CD4-positive, CD25-positive, alpha-beta regulatory T cell (primary cell): Measurements from ENCODE around the gene MMS19. TPM values are rescaled to one million over a fixed set of nuclear protein-coding genes. Genes with fewer than 3 reads are reported as not detected.

Experiments used
- ATAC-seq, 2 donors: fragments of 150-1000 bp; cut with Tn5 transposase; one replicate each; pipeline ENCODE4 v1.10.0; 2021; ENCODE audit warnings: low read depth in 2 of 2, moderate number of reproducible peaks in 2 of 2, moderate library complexity in 1 of 2
- DNase-seq, 3 donors: peaks; one replicate each; pipeline versions ENCODE4 v3.0.0 to v3.0.0-alpha.2; 2012 to 2022; ENCODE audit warnings: mixed read lengths in 1 of 3
- H3K27ac ChIP-seq: one replicate; pipeline ENCODE4 v1.7.0; 2013; ENCODE audit warnings: mild to moderate bottlenecking, low read length; ENCODE audit not compliant: insufficient read depth, poor library complexity, severe bottlenecking
- H3K27me3 ChIP-seq: one replicate; pipeline ENCODE4 v1.7.0; 2013; ENCODE audit warnings: low read length; ENCODE audit not compliant: control insufficient read depth, insufficient read depth
- H3K36me3 ChIP-seq: one replicate; pipeline ENCODE4 v1.7.0; 2013; ENCODE audit warnings: mild to moderate bottlenecking, low read length, moderate library complexity; ENCODE audit not compliant: control insufficient read depth, insufficient read depth
- H3K4me1 ChIP-seq: 2 replicates; pipeline ENCODE4 v1.7.0; 2013; ENCODE audit warnings: mild to moderate bottlenecking, low read length; ENCODE audit not compliant: insufficient read depth, control insufficient read depth, poor library complexity, severe bottlenecking
- H3K4me3 ChIP-seq: one replicate; pipeline ENCODE4 v1.7.0; 2013; ENCODE audit warnings: low read depth, mild to moderate bottlenecking, low read length, moderate library complexity
- H3K9me3 ChIP-seq, 2 experiments: 1 replicate in 1 of 2; 2 replicates in 1 of 2; pipeline ENCODE4 v1.7.0; 2013; ENCODE audit warnings: low read length in 2 of 2, mild to moderate bottlenecking in 1 of 2, moderate library complexity in 1 of 2; ENCODE audit not compliant: control insufficient read depth in 2 of 2
- H3K27ac Mint-ChIP-seq, 3 donors: one replicate each; pipeline ENCODE4 v1.8.0; 2020 to 2022; ENCODE audit warnings: mild to moderate bottlenecking in 3 of 3, mixed read lengths in 3 of 3, moderate library complexity in 2 of 3
- H3K27me3 Mint-ChIP-seq: one replicate; pipeline ENCODE4 v1.8.0; 2022; ENCODE audit warnings: mild to moderate bottlenecking, mixed read lengths
- H3K36me3 Mint-ChIP-seq: one replicate; pipeline ENCODE4 v1.8.0; 2020; ENCODE audit warnings: mixed read lengths
- H3K4me1 Mint-ChIP-seq, 4 donors: one replicate each; pipeline ENCODE4 v1.8.0; 2020 to 2022; ENCODE audit warnings: mixed read lengths in 4 of 4, mild to moderate bottlenecking in 1 of 4
- H3K4me3 Mint-ChIP-seq, 4 donors: one replicate each; pipeline ENCODE4 v1.8.0; 2020 to 2022; ENCODE audit warnings: mild to moderate bottlenecking in 4 of 4, mixed read lengths in 4 of 4, moderate library complexity in 3 of 4
- H3K9me3 Mint-ChIP-seq, 7 donors: one replicate each; pipeline ENCODE4 v1.8.0; 2020 to 2022; ENCODE audit warnings: mixed read lengths in 7 of 7, mild to moderate bottlenecking in 3 of 7, moderate library complexity in 2 of 7
- polyA plus RNA-seq, 4 donors: library from polyadenylated mRNA; unstranded; fragments of 300-500 nt; fragmentation: Illumina TruSeq; gene quantifications; one replicate each; pipeline ENCODE4 v1.2.3, GENCODE V29; 2021
- total RNA-seq: library from RNA; stranded (reverse); gene quantifications from one replicate; pipeline ENCODE4 v1.2.3, GENCODE V29; 2022

MMS19 gene
- total and polyA plus RNA-seq, 5 donors from 2014 or later, result 26.7 to 59.6 (median 36.2) TPM

- H3K27ac Mint-ChIP-seq, result peak overlapping the region in 1 of 3 donors; percentile 32
- Histone ChIP-seq H3K27me3 (no peaks in the 10 kb centered on the region), H3K9me3 (no peaks in the 10 kb centered on the region), H3K4me1 (no peaks in the 10 kb centered on the region), H3K36me3 (peaks cover 76% of the 10 kb centered on the region), H3K4me3 (no peak overlapping the region), H3K27ac (no peak overlapping the region)
- no peak for ATAC-seq
- no peaks in the 10 kb centered on the region for H3K9me3 Mint-ChIP-seq
- H3K36me3 Mint-ChIP-seq, result peaks cover 25% of the 10 kb centered on the region
- no peaks in the 10 kb centered on the region for H3K27me3 Mint-ChIP-seq
- H3K4me3 Mint-ChIP-seq, result no peak overlapping the region
- DNase-seq, result no peak
- H3K4me1 Mint-ChIP-seq, result peaks cover 4 to 18% (median 13%) of the 10 kb centered on the region in 4 donors
Observed at GRCh38 chr10:97456034-97456685, 42.1 kb downstream of the MMS19 start.

GRCh38 chr10:97454330-97455036 lies 43.7 kb downstream of the MMS19 start:
- no peaks in the 10 kb centered on the region for H3K27me3 Mint-ChIP-seq
- Histone ChIP-seq H3K4me1 (no peaks in the 10 kb centered on the region), H3K9me3 (no peaks in the 10 kb centered on the region), H3K27ac (no peak overlapping the region), H3K27me3 (no peaks in the 10 kb centered on the region), H3K36me3 (peaks cover 59% of the 10 kb centered on the region), H3K4me3 (no peak overlapping the region)
- no peaks in the 10 kb centered on the region for H3K9me3 Mint-ChIP-seq
- peak; percentile 75 to 76 for ATAC-seq
- no peak overlapping the region for H3K4me3 Mint-ChIP-seq
- peak in 1 of 3 donors; percentile 30 for DNase-seq
- peak overlapping the region; percentile 78 to 82 (median 79) for H3K27ac Mint-ChIP-seq
- H3K4me1 Mint-ChIP-seq, result peaks cover 4 to 26% (median 16%) of the 10 kb centered on the region in 4 donors
- H3K36me3 Mint-ChIP-seq, result peaks cover 19% of the 10 kb centered on the region

- no peak overlapping the region for H3K27ac ChIP-seq
- H3K36me3 Mint-ChIP-seq, result peaks cover 4% of the 10 kb centered on the region
- H3K27me3 Mint-ChIP-seq, result no peaks in the 10 kb centered on the region
- ATAC-seq, result no peak
- no peak overlapping the region for H3K4me3 ChIP-seq
- peaks cover 40% of the 10 kb centered on the region for H3K36me3 ChIP-seq
- H3K27me3 ChIP-seq, result no peaks in the 10 kb centered on the region
- peak overlapping the region in 2 of 4 donors; percentile 16 to 35 for H3K4me3 Mint-ChIP-seq
- H3K4me1 Mint-ChIP-seq, result peaks cover 13 to 41% (median 23%) of the 10 kb centered on the region in 4 donors
- H3K9me3 ChIP-seq, result no peaks in the 10 kb centered on the region
- H3K27ac Mint-ChIP-seq, result no peak overlapping the region
- no peaks in the 10 kb centered on the region for H3K9me3 Mint-ChIP-seq
- peaks cover under 1% of the 10 kb centered on the region for H3K4me1 ChIP-seq
- no peak for DNase-seq
Observed at GRCh38 chr10:97452352-97452751, 45.9 kb downstream of the MMS19 start.

GRCh38 chr10:97451605-97452004 lies 46.6 kb downstream of the MMS19 start:
- H3K36me3 ChIP-seq, result peaks cover 33% of the 10 kb centered on the region
- ATAC-seq, result no peak
- H3K4me1 Mint-ChIP-seq, result peaks cover 13 to 49% (median 23%) of the 10 kb centered on the region in 4 donors
- no peaks in the 10 kb centered on the region for H3K27me3 Mint-ChIP-seq
- H3K4me3 Mint-ChIP-seq, result peak overlapping the region in 1 of 4 donors; percentile 35
- H3K4me1 ChIP-seq, result peaks cover 8% of the 10 kb centered on the region
- no peak overlapping the region for H3K4me3 ChIP-seq
- H3K9me3 Mint-ChIP-seq, result no peaks in the 10 kb centered on the region
- H3K27ac ChIP-seq, result no peak overlapping the region
- DNase-seq, result no peak
- H3K9me3 ChIP-seq, result no peaks in the 10 kb centered on the region
- no peaks in the 10 kb centered on the region for H3K27me3 ChIP-seq
- H3K27ac Mint-ChIP-seq, result peak overlapping the region in 1 of 3 donors; percentile 42
- H3K36me3 Mint-ChIP-seq, result peaks cover 4% of the 10 kb centered on the region

- Histone ChIP-seq H3K36me3 (peaks cover 26% of the 10 kb centered on the region), H3K27ac (no peak overlapping the region), H3K27me3 (no peaks in the 10 kb centered on the region), H3K4me1 (peaks cover 15% of the 10 kb centered on the region), H3K9me3 (no peaks in the 10 kb centered on the region), H3K4me3 (no peak overlapping the region)
- peaks cover 13 to 56% (median 26%) of the 10 kb centered on the region in 4 donors for H3K4me1 Mint-ChIP-seq
- no peak overlapping the region for H3K4me3 Mint-ChIP-seq
- no peaks in the 10 kb centered on the region for H3K9me3 Mint-ChIP-seq
- H3K27me3 Mint-ChIP-seq, result no peaks in the 10 kb centered on the region
- peaks cover 4% of the 10 kb centered on the region for H3K36me3 Mint-ChIP-seq
- no peak for ATAC-seq
- peak overlapping the region in 2 of 3 donors; percentile 60 to 78 for H3K27ac Mint-ChIP-seq
- DNase-seq, result no peak
Observed at GRCh38 chr10:97450828-97451227, 47.4 kb downstream of the MMS19 start.

- peak; percentile 97 to 98 for ATAC-seq
- H3K4me3 ChIP-seq, result peak within 1 kb of the TSS; percentile 95
- peaks cover 8% of the 10 kb centered on the region for H3K36me3 Mint-ChIP-seq
Observed at GRCh38 chr10:97445722-97446639, 52.2 kb downstream of the MMS19 start, which contains the start of the genes EXOSC1 and ZDHHC16. TSS of gene EXOSC1 (minus strand) at chr10:97446006. CDS start at chr10:97445985, 21 bp downstream. TSS of gene ZDHHC16 (plus strand) at chr10:97446175. CDS start at chr10:97451676, 5,501 bp downstream.

GRCh38 chr10:97445357-97445721 lies 52.9 kb downstream of the MMS19 start:
- Histone ChIP-seq H3K27me3 (no peaks in the 10 kb centered on the region), H3K4me1 (peaks cover 29% of the 10 kb centered on the region), H3K9me3 (no peaks in the 10 kb centered on the region), H3K36me3 (peaks cover 15% of the 10 kb centered on the region), H3K27ac (peak overlapping the region; percentile 73), H3K4me3 (peak overlapping the region; percentile 95)
- H3K4me3 Mint-ChIP-seq, result peak overlapping the region; percentile 91 to 100 (median 98)
- no peak for DNase-seq
- peaks cover 11% of the 10 kb centered on the region for H3K36me3 Mint-ChIP-seq
- peaks cover 13 to 53% (median 31%) of the 10 kb centered on the region in 4 donors for H3K4me1 Mint-ChIP-seq
- ATAC-seq, result no peak
- no peaks in the 10 kb centered on the region for H3K9me3 Mint-ChIP-seq
- peak overlapping the region; percentile 95 to 98 (median 96) for H3K27ac Mint-ChIP-seq
- no peaks in the 10 kb centered on the region for H3K27me3 Mint-ChIP-seq

More at GRCh38 chr10:97445722-97446639, 52.2 kb downstream of the MMS19 start, which contains the start of the genes EXOSC1 and ZDHHC16:
- no peaks in the 10 kb centered on the region for H3K9me3 ChIP-seq
- H3K4me1 Mint-ChIP-seq, result peaks cover 13 to 59% (median 34%) of the 10 kb centered on the region in 4 donors
- no peaks in the 10 kb centered on the region for H3K9me3 Mint-ChIP-seq
- peak; percentile 89 to 96 (median 90) for DNase-seq
- H3K27me3 ChIP-seq, result no peaks in the 10 kb centered on the region
- H3K27me3 Mint-ChIP-seq, result no peaks in the 10 kb centered on the region
- H3K27ac ChIP-seq, result peak within 1 kb of the TSS; percentile 73
- peaks cover 12% of the 10 kb centered on the region for H3K36me3 ChIP-seq
- peaks cover 29% of the 10 kb centered on the region for H3K4me1 ChIP-seq
- H3K27ac Mint-ChIP-seq, result peak within 1 kb of the TSS; percentile 95 to 98 (median 96)
- peak within 1 kb of the TSS; percentile 91 to 100 (median 98) for H3K4me3 Mint-ChIP-seq
